Upper lobe of right lung (tissue), 1 donor: ENCODE results near the gene RPS5. TPM values are rescaled to one million over a fixed set of nuclear protein-coding genes. Genes with fewer than 3 reads are reported as not detected.
A peak's percentile ranks its signal among the peaks of the same experiment; 100 is the strongest.
"Not testable (repeated sequence)": the region's sequence is repeated elsewhere in the genome, so short reads cannot be mapped to it uniquely, and the experiment has no call there.

Experiments used
- ATAC-seq: fragments of 200-7000 bp; cut with Tn5 transposase; one replicate; pipeline ENCODE4 v1.9.1; 2020; ENCODE audit warnings: mild to moderate bottlenecking, moderate library complexity
- DNase-seq: peaks from one replicate; pipeline ENCODE4 v3.0.0-alpha.2; 2020
- H3K27ac ChIP-seq: fragments of 200-600 bp; one replicate; pipeline ENCODE4 v1.8.0; 2022
- H3K27me3 ChIP-seq: fragments of 200-600 bp; one replicate; pipeline ENCODE4 v1.8.0; 2022; ENCODE audit warnings: mild to moderate bottlenecking
- H3K36me3 ChIP-seq: fragments of 200-600 bp; one replicate; pipeline ENCODE4 v1.8.0; 2022
- H3K4me1 ChIP-seq: fragments of 200-600 bp; one replicate; pipeline ENCODE4 v1.8.0; 2022
- H3K4me3 ChIP-seq: fragments of 200-600 bp; one replicate; pipeline ENCODE4 v1.8.0; 2022; ENCODE audit warnings: mild to moderate bottlenecking
- H3K9me3 ChIP-seq: fragments of 200-600 bp; one replicate; pipeline ENCODE4 v1.8.0; 2022
- intact Hi-C: fragments of 100-400 bp; cut with DNase I; formaldehyde crosslinking; loops from one replicate; pipeline ENCODE4 v1.11.0; 2022
- microRNA-seq: library from miRNA; unstranded; fragments of <30 nt; microRNA quantifications from one replicate; pipeline ENCODE4 v1.2.0, GENCODE V29; 2020; ENCODE audit warnings: borderline microRNAs expressed
- total RNA-seq: library from RNA; stranded (reverse); fragmentation: NEBNext Ultra II Directional; extraction: Animal tissue kit (Norgen Biotek cat#: 25700); gene quantifications from one replicate; pipeline ENCODE4 v1.2.1, GENCODE V29; 2021
- TF ChIP-seq, protein P1 (sequence below): fragments of 200-600 bp; IDR thresholded peaks from one replicate; pipeline ENCODE4 v1.8.0; 2022; ENCODE audit warnings: antibody characterized with exemption
- donor health status: DM: no; HTN: yes; CAD: no; lungs with severe emphysema.

RPS5 gene
- total RNA-seq, 1 donor from 2014 or later: 721 TPM

DNA sequence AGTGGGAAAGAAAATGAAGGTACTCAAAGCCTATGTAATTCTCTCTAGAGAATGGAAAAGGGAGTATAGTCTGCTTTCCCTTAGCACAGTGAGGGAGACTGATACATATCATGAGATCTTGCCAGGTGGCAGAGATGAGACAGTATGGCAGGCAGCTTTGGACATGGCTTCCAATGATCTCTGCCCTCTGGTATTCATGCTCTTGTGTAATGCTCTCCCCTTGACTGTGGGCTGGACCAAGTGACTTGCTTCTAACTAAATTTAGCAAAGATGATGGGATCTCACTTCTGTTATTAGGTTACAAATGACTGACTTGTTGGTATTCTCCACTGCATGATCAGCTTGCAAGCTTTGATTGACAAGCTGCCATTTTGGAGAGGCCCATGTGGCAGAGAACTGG, 42.7 kb downstream of the RPS5 start:
- no peaks in the 10 kb centered on the region for H3K27me3 ChIP-seq
- ATAC-seq (no peak), DNase-seq (no peak)
- peaks cover 58% of the 10 kb centered on the region for H3K9me3 ChIP-seq
- TF ChIP-seq, protein P1, sequence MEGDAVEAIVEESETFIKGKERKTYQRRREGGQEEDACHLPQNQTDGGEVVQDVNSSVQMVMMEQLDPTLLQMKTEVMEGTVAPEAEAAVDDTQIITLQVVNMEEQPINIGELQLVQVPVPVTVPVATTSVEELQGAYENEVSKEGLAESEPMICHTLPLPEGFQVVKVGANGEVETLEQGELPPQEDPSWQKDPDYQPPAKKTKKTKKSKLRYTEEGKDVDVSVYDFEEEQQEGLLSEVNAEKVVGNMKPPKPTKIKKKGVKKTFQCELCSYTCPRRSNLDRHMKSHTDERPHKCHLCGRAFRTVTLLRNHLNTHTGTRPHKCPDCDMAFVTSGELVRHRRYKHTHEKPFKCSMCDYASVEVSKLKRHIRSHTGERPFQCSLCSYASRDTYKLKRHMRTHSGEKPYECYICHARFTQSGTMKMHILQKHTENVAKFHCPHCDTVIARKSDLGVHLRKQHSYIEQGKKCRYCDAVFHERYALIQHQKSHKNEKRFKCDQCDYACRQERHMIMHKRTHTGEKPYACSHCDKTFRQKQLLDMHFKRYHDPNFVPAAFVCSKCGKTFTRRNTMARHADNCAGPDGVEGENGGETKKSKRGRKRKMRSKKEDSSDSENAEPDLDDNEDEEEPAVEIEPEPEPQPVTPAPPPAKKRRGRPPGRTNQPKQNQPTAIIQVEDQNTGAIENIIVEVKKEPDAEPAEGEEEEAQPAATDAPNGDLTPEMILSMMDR: no peak
- no peaks in the 10 kb centered on the region for H3K4me1 ChIP-seq
- intact Hi-C loops: no loop called here
- H3K4me3 ChIP-seq: no peak overlapping the region
- H3K27ac ChIP-seq: no peak overlapping the region
- peaks cover 12% of the 10 kb centered on the region for H3K36me3 ChIP-seq

GRCh38 chr19:58434217-58434616, 47.1 kb downstream of the RPS5 start:
- intact Hi-C loops: no loop called here
- no peak overlapping the region for H3K27ac ChIP-seq
- peaks cover 83% of the 10 kb centered on the region for H3K9me3 ChIP-seq
- H3K4me1 ChIP-seq: peaks cover 4% of the 10 kb centered on the region
- DNase-seq (no peak), ATAC-seq (no peak)
- H3K27me3 ChIP-seq: no peaks in the 10 kb centered on the region
- peaks cover 35% of the 10 kb centered on the region for H3K36me3 ChIP-seq
- TF ChIP-seq, protein P1: no peak
- H3K4me3 ChIP-seq: no peak overlapping the region

GRCh38 chr19:58439576-58440554, 52.8 kb downstream of the RPS5 start, which contains the start of gene ZNF132:
TSS of gene ZNF132 (minus strand) at chr19:58440153. CDS start at chr19:58439821, 332 bp downstream.
- TF ChIP-seq, protein P1: no peak
- intact Hi-C loops: no loop called here
- H3K4me1 ChIP-seq: peaks cover 15% of the 10 kb centered on the region
- ATAC-seq: peak; percentile 98
- peak within 1 kb of the TSS; percentile 79 for H3K4me3 ChIP-seq
- H3K27ac ChIP-seq: peak within 1 kb of the TSS; percentile 69
- DNase-seq: peak; percentile 97
- peaks cover 30% of the 10 kb centered on the region for H3K9me3 ChIP-seq
- peaks cover 22% of the 10 kb centered on the region for H3K36me3 ChIP-seq
- H3K27me3 ChIP-seq: no peaks in the 10 kb centered on the region

DNA sequence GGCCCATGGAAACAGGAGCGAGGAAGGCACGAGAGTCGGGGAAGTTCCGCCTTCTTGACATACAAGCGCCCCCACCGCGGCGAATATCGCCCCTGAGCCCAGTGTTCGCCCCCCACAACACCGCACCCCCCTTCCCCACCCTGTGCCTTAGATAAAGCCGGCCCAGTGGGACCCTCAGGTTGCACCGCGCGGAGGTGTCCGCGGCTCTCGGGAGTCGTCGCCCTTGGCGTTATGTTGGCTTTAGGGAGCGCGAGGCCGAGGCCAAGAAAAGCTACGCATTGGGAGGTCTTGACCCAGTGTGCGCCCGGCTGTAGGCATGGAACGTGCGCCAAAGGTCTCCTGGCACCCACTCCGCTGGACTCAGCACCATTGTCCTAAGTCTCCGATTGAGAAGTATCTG, 53.5 kb downstream of the RPS5 start:
- H3K27me3 ChIP-seq: no peaks in the 10 kb centered on the region
- peak overlapping the region; percentile 79 for H3K4me3 ChIP-seq
- H3K9me3 ChIP-seq: peaks cover 23% of the 10 kb centered on the region
- H3K27ac ChIP-seq: peak overlapping the region; percentile 69
- peaks cover 15% of the 10 kb centered on the region for H3K4me1 ChIP-seq
- TF ChIP-seq, protein P1: no peak
- peaks cover 15% of the 10 kb centered on the region for H3K36me3 ChIP-seq
- DNase-seq: no peak
- intact Hi-C loops: no loop called here
- ATAC-seq: peak; percentile 2

DNA sequence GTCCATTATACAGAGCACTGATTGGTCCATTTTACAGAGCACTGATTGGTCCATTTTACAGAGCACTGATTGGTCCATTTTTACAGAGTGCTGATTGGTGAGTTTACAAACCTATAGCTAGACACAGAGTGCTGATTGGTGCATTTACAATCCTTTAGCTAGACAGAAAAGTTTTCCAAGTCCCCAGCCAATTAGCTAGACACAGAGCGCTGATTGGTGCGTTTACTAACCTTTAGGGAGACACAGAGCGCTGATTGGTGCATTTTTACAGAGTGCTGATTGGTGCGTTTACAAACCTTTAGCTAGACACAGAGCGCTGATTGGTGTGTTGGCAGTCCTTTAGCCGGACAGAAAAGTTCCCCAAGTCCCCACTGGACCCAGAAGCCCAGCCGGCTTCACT, 55.9 kb downstream of the RPS5 start:
- H3K36me3 ChIP-seq, ATAC-seq, intact Hi-C loops, H3K4me3 ChIP-seq, DNase-seq, H3K9me3 ChIP-seq, H3K27ac ChIP-seq, H3K27me3 ChIP-seq: not testable (repeated sequence)
- peaks cover 15% of the 10 kb centered on the region for H3K4me1 ChIP-seq

Small RNAs within 50 kb of the gene (microRNA-seq; reads per million reads assigned to microRNA genes)
- gene MIR4754: not detected

Other genes starting within 250 kb of the RPS5 start
- 7.4 TPM for gene ZNF329, start 236.5 kb upstream of the RPS5 start, total RNA-seq
- 31.9 TPM for gene ZNF274, start 204.2 kb upstream of the RPS5 start, total RNA-seq
- 27.0 TPM for gene ZNF544, start 158.4 kb upstream of the RPS5 start, total RNA-seq
- gene ZNF8, start 108.3 kb upstream of the RPS5 start, total RNA-seq: 6.0 TPM
- gene ERVK3-1, start 81.9 kb upstream of the RPS5 start, total RNA-seq: 34.8 TPM
- gene ZSCAN22, start 60.3 kb upstream of the RPS5 start, total RNA-seq: 4.0 TPM
- 12.7 TPM for gene A1BG, start 33.8 kb upstream of the RPS5 start, total RNA-seq
- gene ZNF497, start 24.5 kb upstream of the RPS5 start, total RNA-seq: 1.4 TPM
- gene ZNF837, start 6.2 kb upstream of the RPS5 start, total RNA-seq: 1.6 TPM
- 0.55 TPM for gene RNF225, start 8.4 kb downstream of the RPS5 start, total RNA-seq
- gene ZNF584, start 21.4 kb downstream of the RPS5 start, total RNA-seq: 9.5 TPM
- 5.1 TPM for gene ZNF132, start 52.9 kb downstream of the RPS5 start, total RNA-seq
- gene ZNF324B, start 64.4 kb downstream of the RPS5 start, total RNA-seq: 6.9 TPM
- 11.7 TPM for gene ZNF324, start 79.8 kb downstream of the RPS5 start, total RNA-seq
- gene ZNF446, start 89.1 kb downstream of the RPS5 start, total RNA-seq: 8.8 TPM
- 4.7 TPM for gene SLC27A5, start 124.7 kb downstream of the RPS5 start, total RNA-seq
- gene ZBTB45, start 132.5 kb downstream of the RPS5 start, total RNA-seq: 14.1 TPM
- gene TRIM28, start 156.8 kb downstream of the RPS5 start, total RNA-seq: 199 TPM
- gene CHMP2A, start 167.8 kb downstream of the RPS5 start, total RNA-seq: 96.5 TPM
- 53.8 TPM for gene UBE2M, start 171.3 kb downstream of the RPS5 start, total RNA-seq
- 44.3 TPM for gene MZF1, start 186.1 kb downstream of the RPS5 start, total RNA-seq